H1 (cell line): ENCODE data around the gene GLRB.

Experiments used
- CBX8 ChIP-seq: fragments of 300-800, 300-1000 bp; sonication (generic); IDR thresholded peaks from 2 replicates; pipeline ENCODE4 v1.7.1; 2016; ENCODE audit warnings: low read depth, low read length, borderline replicate concordance
- YY1 ChIP-seq: IDR thresholded peaks from 2 replicates; pipeline ENCODE4 v1.6.1; 2011; ENCODE audit warnings: low read depth, mild to moderate bottlenecking, low read length
- TF ChIP-seq, protein P1 (sequence below), 3 experiments: IDR thresholded peaks; 1 replicate in 2 of 3; 2 replicates in 1 of 3; pipeline versions ENCODE4 v1.5.1 to v1.6.1; 2011; ENCODE audit warnings: low read length in 3 of 3, mild to moderate bottlenecking in 3 of 3, inconsistent platforms in 2 of 3, low read depth in 1 of 3, moderate library complexity in 1 of 3; ENCODE audit not compliant: insufficient read depth in 1 of 3; ENCODE audit errors: control extremely low read depth in 1 of 3

DNA sequence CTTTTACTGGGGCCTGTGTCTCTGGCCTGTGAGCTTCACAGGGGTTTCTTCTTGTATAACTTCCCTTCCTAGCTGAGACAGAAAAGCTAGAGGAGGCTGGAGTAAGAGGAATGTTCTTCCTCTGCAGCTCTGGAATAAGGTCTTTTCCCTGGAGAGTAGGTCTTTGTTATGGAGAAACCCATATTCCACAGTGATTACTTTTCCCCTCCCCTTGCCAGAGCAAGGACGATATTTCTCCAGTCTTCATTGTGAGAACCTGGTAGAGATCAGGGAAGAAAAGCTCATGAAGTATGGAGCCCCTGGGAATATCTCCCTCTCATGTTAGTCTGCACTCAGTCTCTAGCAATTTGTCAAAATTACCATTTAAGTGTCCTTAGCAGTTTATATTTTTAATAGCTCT is 18.7 kb upstream of the GLRB start:
- no peak for TF ChIP-seq YY1
- TF ChIP-seq, protein P1, sequence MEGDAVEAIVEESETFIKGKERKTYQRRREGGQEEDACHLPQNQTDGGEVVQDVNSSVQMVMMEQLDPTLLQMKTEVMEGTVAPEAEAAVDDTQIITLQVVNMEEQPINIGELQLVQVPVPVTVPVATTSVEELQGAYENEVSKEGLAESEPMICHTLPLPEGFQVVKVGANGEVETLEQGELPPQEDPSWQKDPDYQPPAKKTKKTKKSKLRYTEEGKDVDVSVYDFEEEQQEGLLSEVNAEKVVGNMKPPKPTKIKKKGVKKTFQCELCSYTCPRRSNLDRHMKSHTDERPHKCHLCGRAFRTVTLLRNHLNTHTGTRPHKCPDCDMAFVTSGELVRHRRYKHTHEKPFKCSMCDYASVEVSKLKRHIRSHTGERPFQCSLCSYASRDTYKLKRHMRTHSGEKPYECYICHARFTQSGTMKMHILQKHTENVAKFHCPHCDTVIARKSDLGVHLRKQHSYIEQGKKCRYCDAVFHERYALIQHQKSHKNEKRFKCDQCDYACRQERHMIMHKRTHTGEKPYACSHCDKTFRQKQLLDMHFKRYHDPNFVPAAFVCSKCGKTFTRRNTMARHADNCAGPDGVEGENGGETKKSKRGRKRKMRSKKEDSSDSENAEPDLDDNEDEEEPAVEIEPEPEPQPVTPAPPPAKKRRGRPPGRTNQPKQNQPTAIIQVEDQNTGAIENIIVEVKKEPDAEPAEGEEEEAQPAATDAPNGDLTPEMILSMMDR (IDR thresholded peaks at IDR 0.05; ENCODE audit: control extremely low read depth in 1 of 3, insufficient read depth in 1 of 3, low read depth in 1 of 3, low read length in 3 of 3) = no peak
- no peak for TF ChIP-seq CBX8
